HG03060 (cell line): ENCODE measurements around the gene ASNSD1.
"Not testable (repeated sequence)": the region's sequence is repeated elsewhere in the genome, so short reads cannot be mapped to it uniquely, and the experiment has no call there.

Experiments used
- ATAC-seq: cut with Tn5 transposase; IDR thresholded peaks from one replicate; pipeline ENCODE4 v1.9.1; 2021; ENCODE audit warnings: low read depth, moderate number of reproducible peaks; ENCODE audit not compliant: unreplicated experiment

ASNSD1 gene

GRCh38 chr2:189683348-189683747 lies 22.1 kb downstream of the ASNSD1 start:
- ATAC-seq: no peak

DNA sequence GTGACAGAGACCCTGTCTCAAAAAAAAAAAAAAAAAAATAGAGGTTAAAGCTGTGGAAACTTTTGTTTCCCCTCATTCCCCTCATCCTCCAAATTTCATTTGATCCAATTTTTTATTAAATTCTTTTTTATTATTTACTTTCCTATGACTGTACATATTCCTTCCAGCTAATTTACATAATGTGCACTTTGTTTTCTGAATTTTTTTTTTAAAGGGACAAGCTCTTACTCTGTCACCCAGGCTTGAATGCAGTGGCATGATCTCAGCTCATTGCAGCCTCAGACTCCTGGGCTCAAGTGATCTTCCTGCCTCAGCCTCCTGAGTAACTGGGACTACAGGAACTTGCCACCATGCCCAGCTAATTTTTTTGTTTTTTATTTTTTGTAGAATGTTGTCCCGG lies 23.6 kb downstream of the ASNSD1 start:
- ATAC-seq: no peak

DNA sequence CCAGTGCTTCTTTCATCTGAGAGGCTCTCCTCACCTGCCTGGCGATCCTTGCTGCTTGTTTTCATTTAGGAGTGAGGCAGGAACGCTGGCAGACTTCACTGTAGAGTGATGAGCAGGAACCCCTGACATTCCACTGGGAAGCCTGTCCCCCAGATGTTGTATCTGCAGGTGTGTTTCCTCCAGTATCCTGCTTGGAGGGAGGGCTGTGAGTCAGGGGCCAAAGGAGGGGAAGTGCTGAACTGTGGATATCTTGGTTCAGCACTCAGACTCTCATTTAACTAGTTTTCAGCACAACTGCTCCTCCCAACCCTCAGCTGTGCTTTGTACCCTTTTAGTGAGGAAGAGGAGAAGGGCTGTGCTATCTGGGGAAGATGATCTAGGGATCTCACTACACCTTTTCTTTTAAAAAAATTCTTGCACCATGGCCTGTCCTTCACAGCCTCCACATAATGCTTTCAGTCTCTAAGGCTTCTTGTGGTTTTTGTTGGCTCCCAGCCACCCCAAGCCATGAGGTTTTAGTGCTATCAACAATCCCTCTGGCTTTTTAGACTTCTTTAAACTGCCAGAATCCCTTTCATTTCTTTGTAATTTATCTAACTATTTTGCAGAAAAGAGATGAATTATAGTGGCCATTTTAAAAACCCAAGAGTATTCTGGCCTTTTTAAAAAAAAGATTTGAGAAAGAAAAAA lies 24.4 kb downstream of the ASNSD1 start:
- ATAC-seq: peak; percentile 48

- not testable (repeated sequence) for ATAC-seq
Measured at GRCh38 chr2:189687796-189688195, 26.5 kb downstream of the ASNSD1 start.

DNA sequence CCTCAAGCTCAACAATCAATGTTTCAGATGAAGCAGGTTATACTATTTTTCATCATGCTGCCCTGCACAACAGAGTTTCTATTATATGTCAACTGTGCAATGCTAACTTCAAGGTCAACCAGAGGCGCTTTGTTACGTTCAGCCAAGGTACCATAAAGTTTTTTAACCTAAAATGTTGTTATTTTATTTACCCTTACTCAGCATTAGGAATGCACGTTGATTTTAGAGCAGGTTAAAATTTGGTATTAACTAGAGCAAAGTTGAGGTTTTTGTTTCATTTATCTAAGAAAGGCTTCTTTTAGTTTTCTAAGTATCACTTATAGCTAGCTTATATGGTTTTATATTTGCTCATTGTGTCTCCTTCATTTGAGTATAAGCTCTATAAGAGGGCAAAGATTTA lies 35.0 kb downstream of the ASNSD1 start:
- no peak for ATAC-seq

DNA sequence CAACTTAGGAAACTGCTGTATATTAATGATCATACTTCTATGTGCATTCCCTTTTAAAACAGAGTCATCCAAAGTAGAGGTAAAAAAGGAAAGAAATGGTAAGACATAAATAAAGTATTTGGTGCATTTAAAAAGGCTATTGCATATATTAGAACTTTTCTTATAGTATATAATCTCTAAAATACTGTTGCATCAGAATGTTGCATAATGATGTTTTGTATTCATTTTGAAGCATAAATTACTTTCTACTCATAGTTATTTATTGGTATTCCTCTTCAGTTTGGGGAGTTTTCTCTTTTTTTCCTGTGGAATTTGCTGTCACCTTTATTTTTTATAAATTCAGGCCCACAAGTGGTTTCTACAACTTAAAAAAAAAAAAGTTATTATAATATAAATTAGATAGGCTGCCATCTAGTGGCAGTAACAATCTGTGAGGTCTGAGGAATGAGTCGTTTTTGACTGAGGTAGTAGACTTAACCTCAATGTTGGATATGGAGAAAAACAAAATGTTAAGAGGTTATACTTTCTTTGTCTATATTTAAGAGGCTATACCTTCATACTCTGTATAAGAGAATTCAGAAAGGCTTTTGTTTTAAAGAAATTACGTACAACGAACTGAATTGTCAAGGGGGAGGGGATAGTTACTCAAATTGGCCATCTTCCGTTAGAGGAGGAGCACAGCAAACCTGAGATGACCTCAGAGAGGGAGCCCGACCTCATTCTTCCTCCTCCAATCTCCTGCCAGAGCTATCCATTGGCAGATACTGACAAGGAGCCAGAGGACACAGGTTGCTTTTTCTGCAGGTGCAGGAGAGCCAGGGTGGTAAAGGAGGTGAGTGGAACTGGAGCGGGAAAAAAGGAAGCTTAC lies 37.0 kb downstream of the ASNSD1 start:
- no peak for ATAC-seq

- no peak for ATAC-seq
Measured at GRCh38 chr2:189700681-189701080, 39.4 kb downstream of the ASNSD1 start.

- no peak for ATAC-seq
Measured at GRCh38 chr2:189702071-189702470, 40.8 kb downstream of the ASNSD1 start.

- no peak for ATAC-seq
Measured at GRCh38 chr2:189709501-189710221, 48.4 kb downstream of the ASNSD1 start.

DNA sequence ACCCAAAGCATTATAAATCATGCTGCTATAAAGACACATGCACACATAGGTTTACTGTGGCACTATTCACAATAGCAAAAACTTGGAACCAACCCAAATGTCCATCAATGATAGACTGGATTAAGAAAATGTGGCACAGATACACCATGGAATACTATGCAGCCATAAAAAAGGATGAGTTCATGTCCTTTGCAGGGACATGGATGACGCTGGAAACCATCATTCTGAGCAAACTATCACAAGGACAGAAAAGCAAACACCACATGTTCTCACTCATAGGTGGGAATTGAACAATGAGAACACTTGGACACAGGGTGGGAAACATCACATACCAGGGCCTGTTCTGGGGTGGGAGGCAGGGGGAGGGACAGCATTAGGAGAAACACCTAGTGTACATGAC lies 56.3 kb downstream of the ASNSD1 start:
- ATAC-seq: not testable (repeated sequence)

- no peak for ATAC-seq
Measured at GRCh38 chr2:189719571-189719970, 58.3 kb downstream of the ASNSD1 start.
